HUES48 (cell line): Measurements from ENCODE around the gene COA5.

Experiments used
- H3K27ac ChIP-seq: one replicate; pipeline ENCODE4 v1.7.0; 2013; ENCODE audit warnings: low read depth, low read length, inconsistent platforms
- H3K27me3 ChIP-seq: 2 replicates; pipeline ENCODE4 v1.6.1; 2013; ENCODE audit warnings: mild to moderate bottlenecking, low read length; ENCODE audit not compliant: control insufficient read depth, insufficient read depth
- H3K36me3 ChIP-seq: 2 replicates; pipeline ENCODE4 v1.6.1; 2013; ENCODE audit warnings: low read length; ENCODE audit not compliant: control insufficient read depth, insufficient read depth
- H3K4me1 ChIP-seq: 2 replicates; pipeline ENCODE4 v1.6.1; 2013; ENCODE audit warnings: mild to moderate bottlenecking, low read length; ENCODE audit not compliant: control insufficient read depth, insufficient read depth
- H3K4me3 ChIP-seq: 2 replicates; pipeline ENCODE4 v1.5.1; 2013; ENCODE audit warnings: mild to moderate bottlenecking, low read depth, low read length
- H3K9ac ChIP-seq: 2 replicates; pipeline ENCODE4 v1.6.1; 2013; ENCODE audit warnings: mild to moderate bottlenecking, low read depth, low read length, moderate library complexity
- H3K9me3 ChIP-seq: 2 replicates; pipeline ENCODE4 v1.6.1; 2013; ENCODE audit warnings: low read length; ENCODE audit not compliant: control insufficient read depth, insufficient read depth

The COA5 gene

DNA sequence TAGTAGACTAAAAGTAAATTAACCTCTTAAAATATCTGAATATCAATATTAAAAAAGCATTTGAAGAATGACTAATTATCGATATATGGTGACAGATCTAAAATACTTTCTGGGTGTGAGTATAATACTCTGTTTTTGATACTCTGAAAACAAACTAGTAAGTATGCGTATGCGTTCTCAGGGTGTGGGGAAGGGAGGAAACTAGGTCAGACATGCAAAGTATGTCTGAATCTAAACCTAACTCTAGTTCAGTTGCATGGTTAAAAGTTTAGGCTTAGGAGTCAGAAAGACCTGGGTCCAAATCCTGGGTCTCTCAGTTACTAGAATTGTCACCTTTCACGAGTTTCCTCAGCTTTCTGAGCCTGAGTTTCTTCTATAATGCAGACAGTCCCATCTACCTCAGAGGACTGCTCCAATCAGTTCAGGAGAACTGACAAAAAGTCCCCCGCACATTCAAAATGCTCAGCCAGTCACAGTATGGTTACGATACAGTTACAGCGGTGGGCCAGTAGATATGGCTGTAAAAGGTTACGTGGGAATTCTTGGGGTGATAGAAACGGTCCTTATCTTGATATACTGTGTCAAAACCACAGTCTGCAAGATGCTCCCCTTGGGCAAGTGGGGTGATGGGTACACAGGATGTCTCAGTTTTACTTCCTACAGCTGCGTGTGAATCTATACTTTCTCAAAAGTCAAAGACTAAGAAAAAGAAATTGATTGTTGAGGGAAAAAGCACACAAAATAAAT is 29.3 kb upstream of the COA5 start:
- no peak overlapping the region for H3K9ac ChIP-seq
- H3K36me3 ChIP-seq, result no peaks in the 10 kb centered on the region
- no peak overlapping the region for H3K4me3 ChIP-seq
- H3K27me3 ChIP-seq, result no peaks in the 10 kb centered on the region
- no peaks in the 10 kb centered on the region for H3K9me3 ChIP-seq
- no peak overlapping the region for H3K27ac ChIP-seq
- 0 out of 2 replicates have a peak, but pooled peaks cover 4% of the 10 kb centered on the region for H3K4me1 ChIP-seq

DNA sequence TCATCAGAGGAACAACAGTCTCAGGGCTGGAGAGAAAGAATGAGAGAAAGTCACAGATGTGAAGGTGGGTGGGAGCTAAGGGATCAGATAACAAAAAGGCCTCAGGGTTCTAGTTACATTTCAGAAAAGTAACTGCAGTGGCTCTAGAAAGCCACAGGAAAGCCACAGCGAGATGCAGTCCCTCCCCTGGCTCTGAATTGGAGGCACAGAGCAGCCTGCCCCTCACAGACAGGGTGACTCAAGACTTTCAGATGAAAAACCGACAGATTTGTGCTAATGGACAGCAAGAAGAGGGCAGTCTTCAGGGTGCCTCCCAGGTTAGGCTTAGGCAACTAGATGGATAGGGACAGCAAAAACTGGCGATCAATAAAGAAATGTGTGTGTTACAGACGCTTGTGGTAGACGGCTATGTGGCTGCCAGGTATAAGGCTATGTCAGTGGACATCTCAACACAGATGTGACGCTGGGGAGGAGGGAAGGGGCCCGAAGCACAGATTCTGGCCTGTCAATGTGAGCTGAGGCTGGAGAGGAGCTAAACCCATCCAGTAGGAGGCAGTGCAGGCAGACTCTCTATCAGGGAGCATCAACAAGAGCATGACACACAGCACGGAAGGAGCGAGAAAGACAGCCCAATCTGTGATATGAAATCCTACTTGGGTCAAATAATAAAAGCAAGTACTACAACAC is 26.2 kb upstream of the COA5 start:
- H3K36me3 ChIP-seq, result no peaks in the 10 kb centered on the region
- no peak overlapping the region for H3K9ac ChIP-seq
- H3K4me3 ChIP-seq, result no peak overlapping the region
- no peaks in the 10 kb centered on the region for H3K9me3 ChIP-seq
- H3K4me1 ChIP-seq, result 0 out of 2 replicates have a peak, but pooled peaks cover 4% of the 10 kb centered on the region
- no peaks in the 10 kb centered on the region for H3K27me3 ChIP-seq
- H3K27ac ChIP-seq, result no peak overlapping the region

DNA sequence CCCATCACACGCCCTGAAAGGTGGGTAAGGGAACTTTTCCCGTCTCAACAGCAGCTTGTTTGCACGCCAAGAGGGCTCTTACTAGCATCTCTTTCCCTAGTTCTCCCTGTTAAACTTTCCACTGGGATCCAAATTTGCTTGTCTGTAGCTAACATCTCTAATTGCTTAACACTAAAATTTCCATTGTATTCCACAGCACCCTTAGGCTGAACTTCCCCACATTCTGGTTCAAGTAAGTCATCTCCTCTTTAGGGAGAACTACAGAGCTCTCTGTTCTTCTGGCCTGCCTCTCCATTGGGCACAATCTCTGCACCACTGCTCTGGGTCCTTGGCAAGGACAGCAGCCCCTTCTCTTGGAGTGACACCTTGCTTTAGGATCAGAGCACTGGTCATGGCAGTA is 24.0 kb upstream of the COA5 start:
- H3K27me3 ChIP-seq, result no peaks in the 10 kb centered on the region
- H3K4me1 ChIP-seq, result 0 out of 2 replicates have a peak, but pooled peaks cover 4% of the 10 kb centered on the region
- no peaks in the 10 kb centered on the region for H3K36me3 ChIP-seq
- H3K9me3 ChIP-seq, result no peaks in the 10 kb centered on the region
- no peak overlapping the region for H3K9ac ChIP-seq
- no peak overlapping the region for H3K4me3 ChIP-seq
- H3K27ac ChIP-seq, result no peak overlapping the region

DNA sequence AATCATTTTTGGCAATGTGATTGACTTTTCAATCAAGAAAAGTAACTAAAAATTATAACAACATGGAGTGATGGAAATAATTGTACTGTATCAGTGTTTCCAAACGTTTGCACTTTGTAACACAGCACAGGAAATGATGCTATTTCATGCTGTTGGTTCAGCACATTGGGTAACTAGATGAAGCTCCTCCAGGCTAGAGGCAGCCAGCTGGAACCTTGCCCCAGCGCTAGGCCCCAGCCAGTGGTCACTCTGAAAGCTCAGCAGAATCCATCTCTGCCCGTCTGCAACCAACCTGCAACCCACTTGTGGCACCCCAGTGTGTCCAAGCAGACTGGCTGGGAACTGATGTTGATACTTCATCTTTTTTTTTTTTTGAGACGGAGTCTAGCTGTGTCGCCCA is 15.3 kb upstream of the COA5 start:
- Histone ChIP-seq H3K9me3 (no peaks in the 10 kb centered on the region), H3K4me1 (no peaks in the 10 kb centered on the region), H3K9ac (no peak overlapping the region), H3K36me3 (0 out of 2 replicates have a peak, but pooled peaks cover under 1% of the 10 kb centered on the region), H3K27ac (no peak overlapping the region), H3K4me3 (no peak overlapping the region), H3K27me3 (no peaks in the 10 kb centered on the region)

DNA sequence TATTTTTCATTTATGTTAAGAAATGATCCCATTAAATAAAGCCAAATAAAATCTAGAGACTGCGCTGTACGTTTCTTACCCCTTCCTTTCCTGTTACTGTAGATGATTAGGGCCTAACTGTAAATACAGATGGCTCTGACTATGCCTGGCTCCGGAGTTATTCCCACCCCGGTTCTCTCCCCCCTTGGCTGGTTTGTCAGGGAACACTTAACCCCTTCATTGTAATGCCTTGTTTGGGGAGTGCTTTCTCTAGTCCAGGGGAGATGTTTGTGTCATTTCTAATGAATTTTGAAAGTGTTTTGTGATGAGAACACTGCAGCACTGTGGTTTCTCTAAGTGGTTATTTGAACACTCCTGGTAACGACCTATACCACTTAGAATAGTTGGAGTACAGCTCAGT is 8.8 kb upstream of the COA5 start:
- H3K36me3 ChIP-seq, result peaks cover 62% of the 10 kb centered on the region
- no peaks in the 10 kb centered on the region for H3K9me3 ChIP-seq
- H3K4me3 ChIP-seq, result no peak overlapping the region
- no peaks in the 10 kb centered on the region for H3K4me1 ChIP-seq
- H3K27me3 ChIP-seq, result no peaks in the 10 kb centered on the region
- H3K27ac ChIP-seq, result no peak overlapping the region
- H3K9ac ChIP-seq, result no peak overlapping the region

GRCh38 chr2:98615481-98615880 is 7.2 kb upstream of the COA5 start:
- Histone ChIP-seq H3K4me3 (no peak overlapping the region), H3K27me3 (no peaks in the 10 kb centered on the region), H3K36me3 (peaks cover 79% of the 10 kb centered on the region), H3K9ac (no peak overlapping the region), H3K4me1 (no peaks in the 10 kb centered on the region), H3K9me3 (no peaks in the 10 kb centered on the region), H3K27ac (no peak overlapping the region)

DNA sequence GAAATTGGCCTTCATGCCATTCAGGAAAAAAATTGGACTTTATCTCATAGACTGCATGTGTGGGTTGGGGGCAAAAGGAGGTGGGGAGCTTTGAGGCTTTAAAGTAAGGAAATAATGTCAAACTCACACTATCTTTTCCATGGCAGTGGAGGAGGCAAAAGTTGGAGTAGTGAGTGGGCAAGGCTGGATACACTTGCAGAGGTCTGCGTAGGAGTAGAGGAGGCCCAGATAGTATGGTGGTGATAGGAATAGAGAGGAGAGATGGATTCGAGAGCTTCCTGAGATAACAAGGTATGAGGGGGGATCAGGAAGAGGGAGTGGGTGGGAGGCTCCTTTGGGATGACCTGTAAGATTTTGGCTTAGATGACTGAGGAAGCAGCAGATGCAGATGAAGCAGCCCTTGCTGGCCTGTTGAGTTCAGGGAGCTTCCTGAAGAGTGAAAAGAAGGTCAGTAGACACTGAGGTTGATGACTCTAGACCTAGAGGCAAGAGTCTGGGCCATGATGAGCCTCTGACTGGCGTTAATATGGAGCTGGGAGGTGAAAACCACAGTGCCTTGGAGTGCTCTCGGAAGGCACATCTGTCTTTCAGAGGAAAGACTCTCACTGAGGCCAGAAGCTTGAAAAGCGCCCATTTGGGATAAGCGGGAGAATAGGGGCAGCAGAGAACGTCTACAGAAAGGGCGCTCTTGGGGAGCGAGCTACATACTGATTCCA is 5.9 kb upstream of the COA5 start:
- peaks cover 87% of the 10 kb centered on the region for H3K36me3 ChIP-seq

GRCh38 chr2:98608962-98609604 is 771 bp upstream of the COA5 start:
- Histone ChIP-seq H3K4me1 (peaks cover 11% of the 10 kb centered on the region), H3K27ac (peak overlapping the region; percentile 96), H3K27me3 (no peaks in the 10 kb centered on the region), H3K4me3 (peak overlapping the region; percentile 87), H3K9me3 (no peaks in the 10 kb centered on the region), H3K9ac (peak overlapping the region; percentile 87), H3K36me3 (peaks cover 46% of the 10 kb centered on the region)

More for the DNA sequence above, 5.9 kb upstream of the COA5 start:
- no peak overlapping the region for H3K9ac ChIP-seq
- peaks cover 5% of the 10 kb centered on the region; the same call in 1 of the 2 replicates for H3K4me1 ChIP-seq
- no peaks in the 10 kb centered on the region for H3K9me3 ChIP-seq
- H3K4me3 ChIP-seq, result no peak overlapping the region
- no peaks in the 10 kb centered on the region for H3K27me3 ChIP-seq
- H3K27ac ChIP-seq, result no peak overlapping the region

DNA sequence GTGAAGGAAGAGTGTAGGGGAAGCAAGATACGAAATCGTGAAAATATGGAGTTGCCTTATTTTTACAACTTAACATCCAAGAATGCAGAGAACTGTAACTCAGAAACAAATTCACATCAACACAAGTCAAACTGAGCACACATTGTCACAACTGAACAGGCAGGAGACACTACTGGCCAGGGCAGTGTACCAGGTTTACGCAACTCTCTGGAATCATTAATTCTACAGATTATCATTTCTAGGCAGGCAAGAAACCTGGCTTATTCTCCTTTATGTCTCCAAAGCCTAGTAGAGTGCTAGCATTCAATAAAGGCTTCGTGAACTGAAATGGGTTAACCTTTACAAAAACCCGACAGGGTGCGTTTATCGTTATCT is 584 bp downstream of the COA5 start:
- Histone ChIP-seq H3K36me3 (peaks cover 38% of the 10 kb centered on the region), H3K4me1 (peaks cover 11% of the 10 kb centered on the region), H3K9me3 (no peaks in the 10 kb centered on the region), H3K27me3 (no peaks in the 10 kb centered on the region), H3K27ac (peak overlapping the region; percentile 96), H3K4me3 (peak overlapping the region; percentile 87), H3K9ac (peak overlapping the region; percentile 87)

- Histone ChIP-seq H3K9ac (no peak overlapping the region; the same call in 1 of the 2 replicates), H3K9me3 (no peaks in the 10 kb centered on the region), H3K36me3 (peaks cover 40% of the 10 kb centered on the region), H3K4me1 (peaks cover 11% of the 10 kb centered on the region), H3K4me3 (peak overlapping the region; percentile 87), H3K27ac (no peak overlapping the region), H3K27me3 (no peaks in the 10 kb centered on the region)
Observed at GRCh38 chr2:98607104-98607503, 1.2 kb downstream of the COA5 start.
